ACC112 (cell line): ENCODE results near the gene SPEG.

Source experiments
- H2AFZ ChIP-seq: fragments of 200-600 bp; sonication (generic); one replicate; pipeline ENCODE4 v1.6.0; 2017; ENCODE audit warnings: antibody characterized with exemption, low read length; ENCODE audit not compliant: unreplicated experiment
- H3K27ac ChIP-seq: fragments of 200-600 bp; sonication (generic); 2 replicates; pipeline ENCODE4 v1.5.1; 2014; ENCODE audit warnings: low read depth, mild to moderate bottlenecking, antibody characterized with exemption, low read length, moderate library complexity
- H3K27me3 ChIP-seq: fragments of 200-600 bp; sonication (generic); 2 replicates; pipeline ENCODE4 v1.6.1; 2014; ENCODE audit warnings: mild to moderate bottlenecking, antibody characterized with exemption, low read length, moderate library complexity, mixed read lengths; ENCODE audit not compliant: insufficient read depth
- H3K36me3 ChIP-seq: fragments of 200-600 bp; sonication (generic); 2 replicates; pipeline ENCODE4 v1.6.1; 2016; ENCODE audit warnings: mild to moderate bottlenecking, antibody characterized with exemption, low read length, moderate library complexity, mixed read lengths; ENCODE audit not compliant: insufficient read depth
- H3K4me1 ChIP-seq: fragments of 200-600 bp; sonication (generic); one replicate; pipeline ENCODE4 v1.6.1; 2016; ENCODE audit warnings: low read length, mixed read lengths; ENCODE audit not compliant: insufficient read depth, unreplicated experiment, control insufficient read depth
- H3K4me3 ChIP-seq: fragments of 200-600 bp; sonication (generic); 2 replicates; pipeline ENCODE4 v1.5.1; 2014; ENCODE audit warnings: mild to moderate bottlenecking, low read depth, low read length
- H3K79me2 ChIP-seq: fragments of 200-600 bp; sonication (generic); one replicate; pipeline ENCODE4 v1.6.0; 2016; ENCODE audit warnings: low read length; ENCODE audit not compliant: control insufficient read depth, unreplicated experiment, insufficient read depth

The SPEG gene

GRCh38 chr2:219452361-219453317 lies 18.0 kb downstream of the SPEG start:
- peaks cover 40% of the 10 kb centered on the region for H3K4me1 ChIP-seq
- peak overlapping the region; percentile 83 for H3K27ac ChIP-seq
- no peaks in the 10 kb centered on the region for H3K27me3 ChIP-seq
- no peaks in the 10 kb centered on the region for H3K79me2 ChIP-seq
- peak overlapping the region; percentile 17 for H3K4me3 ChIP-seq
- 0 out of 2 replicates have a peak, but pooled peaks cover 5% of the 10 kb centered on the region for H3K36me3 ChIP-seq
- H2AFZ ChIP-seq = peak overlapping the region; percentile 9

DNA sequence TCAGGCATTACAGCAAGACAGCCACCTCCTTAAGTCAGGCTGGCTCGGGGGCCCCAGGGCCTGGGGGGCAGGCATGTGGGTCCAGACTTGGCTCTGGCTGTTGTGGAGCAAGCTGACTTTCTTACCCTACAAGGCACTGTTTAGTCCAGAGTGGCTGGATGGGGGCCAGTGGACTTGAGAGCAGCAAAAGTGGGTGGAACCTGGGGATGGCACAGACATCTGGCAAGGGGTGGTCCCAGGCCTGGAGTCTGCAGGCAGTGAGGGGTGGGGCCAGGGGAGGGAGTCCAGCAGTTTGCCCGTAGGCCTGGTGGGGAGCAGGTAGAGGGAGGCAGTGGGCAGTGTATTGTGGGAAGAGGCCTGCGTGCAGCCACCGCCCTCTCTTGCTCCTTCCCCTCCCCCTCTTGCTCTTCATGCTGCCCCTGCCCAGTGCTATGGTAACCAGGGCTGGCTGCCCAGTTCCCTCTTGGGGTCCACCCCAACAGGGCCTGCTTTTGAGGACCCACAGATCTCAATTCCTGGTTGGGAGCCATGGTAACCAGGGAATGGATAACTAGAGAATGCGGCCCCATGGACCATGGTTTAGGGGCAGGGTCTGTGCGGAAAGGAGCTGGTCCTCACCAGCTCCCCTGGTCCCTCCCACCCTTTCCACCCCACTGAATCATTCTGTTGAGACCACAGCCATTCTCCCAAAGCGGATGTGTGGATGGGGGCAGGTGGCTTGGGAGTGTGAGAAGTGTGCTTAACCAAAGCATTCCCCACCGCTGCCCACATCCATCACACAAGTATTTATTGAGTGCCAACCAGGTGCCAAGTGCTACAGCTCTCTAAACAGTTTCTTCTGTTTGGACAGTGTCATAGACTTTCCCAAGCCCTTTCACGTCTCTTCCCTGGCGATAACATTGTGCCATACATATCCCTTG lies 19.3 kb downstream of the SPEG start:
- peaks cover 47% of the 10 kb centered on the region for H3K4me1 ChIP-seq

GRCh38 chr2:219455581-219455980 lies 20.9 kb downstream of the SPEG start:
- no peaks in the 10 kb centered on the region for H3K27me3 ChIP-seq
- H2AFZ ChIP-seq = no peak overlapping the region
- peaks cover 6% of the 10 kb centered on the region for H3K79me2 ChIP-seq
- no peak overlapping the region for H3K27ac ChIP-seq
- H3K4me1 ChIP-seq = peaks cover 52% of the 10 kb centered on the region
- H3K36me3 ChIP-seq = 0 out of 2 replicates have a peak, but pooled peaks cover 5% of the 10 kb centered on the region
- H3K4me3 ChIP-seq = no peak overlapping the region

More for the DNA sequence above, 19.3 kb downstream of the SPEG start:
- Histone ChIP-seq H2AFZ (no peak overlapping the region), H3K27ac (peak overlapping the region; percentile 83), H3K4me3 (peak overlapping the region; percentile 17), H3K79me2 (no peaks in the 10 kb centered on the region), H3K27me3 (no peaks in the 10 kb centered on the region), H3K36me3 (0 out of 2 replicates have a peak, but pooled peaks cover 5% of the 10 kb centered on the region)

DNA sequence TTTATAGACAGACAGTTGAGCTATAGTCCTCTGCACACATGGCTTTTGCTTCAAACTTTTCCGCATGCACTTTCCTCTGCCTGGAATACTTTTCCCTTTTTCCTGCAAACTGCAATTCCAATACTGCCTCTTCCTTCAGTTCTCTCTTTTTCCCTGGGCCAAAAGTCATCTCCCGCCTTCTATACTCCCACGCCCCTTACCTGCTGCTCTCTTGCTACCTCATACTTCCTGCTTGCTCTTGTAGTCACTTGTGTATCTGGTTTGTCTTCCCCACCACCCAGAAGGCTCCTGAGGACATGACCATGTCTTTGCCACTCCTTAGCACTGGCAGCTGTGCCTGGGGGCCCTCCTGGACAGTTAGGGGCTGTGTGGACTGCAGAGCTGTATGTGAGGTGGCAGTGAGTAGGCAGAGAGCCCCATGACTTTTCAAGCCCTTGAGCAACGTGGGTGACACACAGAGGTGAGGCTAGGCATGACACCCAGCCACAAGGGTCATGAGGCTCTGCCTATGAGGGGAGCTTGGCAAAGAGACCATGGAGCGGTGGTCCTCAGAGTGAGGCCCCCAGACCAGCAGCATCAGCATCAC lies 23.2 kb downstream of the SPEG start:
- H3K27me3 ChIP-seq = no peaks in the 10 kb centered on the region
- H3K79me2 ChIP-seq = peaks cover 6% of the 10 kb centered on the region
- H3K4me3 ChIP-seq = no peak overlapping the region
- H3K36me3 ChIP-seq = no peaks in the 10 kb centered on the region
- H3K4me1 ChIP-seq = peaks cover 47% of the 10 kb centered on the region
- no peak overlapping the region for H2AFZ ChIP-seq
- no peak overlapping the region for H3K27ac ChIP-seq

DNA sequence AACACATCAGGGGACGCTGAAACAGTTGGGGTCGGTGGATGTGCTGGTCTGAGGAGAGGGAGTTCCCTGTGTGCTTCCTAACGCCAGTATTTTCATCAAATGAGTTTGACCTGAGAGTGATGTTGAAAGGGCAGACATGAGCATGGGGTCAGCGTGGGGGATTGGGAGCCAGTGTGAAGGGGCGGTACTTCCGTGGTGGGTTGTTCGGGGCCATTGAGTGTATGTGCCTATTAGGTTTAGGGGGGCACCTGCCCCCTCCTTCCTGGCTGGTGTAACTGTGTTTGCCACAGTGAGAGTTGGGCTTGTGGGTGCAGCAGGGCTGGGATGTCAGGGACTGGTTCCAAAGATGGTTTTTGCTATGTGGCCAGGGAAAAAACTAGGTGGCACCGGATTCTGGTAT lies 24.4 kb downstream of the SPEG start:
- H3K36me3 ChIP-seq = no peaks in the 10 kb centered on the region
- H3K79me2 ChIP-seq = peaks cover 6% of the 10 kb centered on the region
- H2AFZ ChIP-seq = no peak overlapping the region
- H3K4me1 ChIP-seq = peaks cover 36% of the 10 kb centered on the region
- H3K4me3 ChIP-seq = no peak overlapping the region
- no peaks in the 10 kb centered on the region for H3K27me3 ChIP-seq
- no peak overlapping the region for H3K27ac ChIP-seq

GRCh38 chr2:219459460-219460311 lies 25.0 kb downstream of the SPEG start:
- H3K4me1 ChIP-seq = peaks cover 29% of the 10 kb centered on the region
- H3K27ac ChIP-seq = no peak overlapping the region
- H2AFZ ChIP-seq = no peak overlapping the region
- peaks cover 6% of the 10 kb centered on the region for H3K79me2 ChIP-seq
- H3K36me3 ChIP-seq = no peaks in the 10 kb centered on the region
- H3K27me3 ChIP-seq = no peaks in the 10 kb centered on the region
- H3K4me3 ChIP-seq = no peak overlapping the region

DNA sequence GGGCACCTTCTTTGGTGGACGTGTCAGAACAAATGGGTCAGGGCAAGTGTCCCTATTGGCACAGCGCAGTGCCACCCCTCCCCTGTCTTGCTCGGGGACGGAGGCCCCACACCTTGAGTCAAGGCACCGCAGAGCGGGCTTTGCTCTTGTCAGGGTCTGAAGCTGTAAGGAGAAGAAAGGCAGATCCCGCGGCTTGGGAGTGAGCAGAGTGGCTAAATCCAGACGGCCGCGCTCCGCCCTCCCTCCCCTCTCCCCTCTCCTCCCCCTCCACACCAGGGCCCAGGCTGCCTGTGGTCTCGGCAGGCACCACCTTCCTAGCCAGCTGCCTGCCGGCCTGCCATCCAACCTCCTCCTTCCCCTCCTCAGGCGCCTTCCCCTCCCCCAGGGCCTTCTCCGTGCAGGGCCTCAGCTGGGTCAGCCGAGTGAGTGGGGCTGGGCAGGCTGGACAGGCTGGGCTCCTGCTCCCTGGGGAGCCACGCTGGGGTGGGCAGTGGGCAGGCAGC lies 25.8 kb downstream of the SPEG start:
- Histone ChIP-seq H3K27me3 (no peaks in the 10 kb centered on the region), H3K4me3 (no peak overlapping the region), H3K79me2 (peaks cover 6% of the 10 kb centered on the region), H3K27ac (no peak overlapping the region), H2AFZ (no peak overlapping the region), H3K4me1 (peaks cover 29% of the 10 kb centered on the region), H3K36me3 (no peaks in the 10 kb centered on the region)

GRCh38 chr2:219461047-219461514 lies 26.4 kb downstream of the SPEG start:
- peaks cover 29% of the 10 kb centered on the region for H3K4me1 ChIP-seq
- peaks cover 6% of the 10 kb centered on the region for H3K79me2 ChIP-seq
- no peak overlapping the region for H2AFZ ChIP-seq
- H3K4me3 ChIP-seq = no peak overlapping the region
- no peaks in the 10 kb centered on the region for H3K36me3 ChIP-seq
- no peaks in the 10 kb centered on the region for H3K27me3 ChIP-seq
- H3K27ac ChIP-seq = no peak overlapping the region

DNA sequence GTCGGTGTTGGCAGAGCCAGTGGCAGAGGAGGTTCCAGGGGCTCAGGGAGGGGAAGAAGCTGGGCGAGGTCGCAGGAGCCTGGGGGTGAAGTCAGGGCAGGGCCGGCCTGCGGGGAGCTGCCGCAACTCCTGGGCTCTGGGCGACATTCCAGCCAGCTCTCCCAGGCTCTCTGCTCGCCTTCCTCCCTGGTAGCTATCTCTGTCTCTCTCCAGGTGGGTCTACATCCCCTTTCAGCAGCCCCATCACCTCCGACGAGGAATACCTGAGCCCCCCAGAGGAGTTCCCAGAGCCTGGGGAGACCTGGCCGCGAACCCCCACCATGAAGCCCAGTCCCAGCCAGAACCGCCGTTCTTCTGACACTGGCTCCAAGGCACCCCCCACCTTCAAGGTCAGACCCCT lies 27.0 kb downstream of the SPEG start:
- Histone ChIP-seq H3K27ac (no peak overlapping the region), H3K4me3 (no peak overlapping the region), H3K36me3 (no peaks in the 10 kb centered on the region), H2AFZ (no peak overlapping the region), H3K27me3 (no peaks in the 10 kb centered on the region), H3K79me2 (peaks cover 6% of the 10 kb centered on the region), H3K4me1 (peaks cover 29% of the 10 kb centered on the region)
